WTC11 (cell line): ENCODE results near the gene PTPRT. TPM values are rescaled to one million over a fixed set of nuclear protein-coding genes. Genes with fewer than 3 reads are reported as not detected.

Experiments
- ATAC-seq: fragments of 200-7000 bp; cut with Tn5 transposase; 2 replicates; pipeline ENCODE4 v1.10.0; 2021; ENCODE audit warnings: mild to moderate bottlenecking, moderate library complexity
- CTCF ChIA-PET: fragments of 300-600 bp; sonication (Branson Sonifier 250); formaldehyde crosslinking; loops from one replicate; lab custom pipeline; 2021; ENCODE audit warnings: antibody characterized with exemption; lab: Charles Lee
- POLR2A ChIA-PET: fragments of 350-600 bp; sonication (Branson Sonifier 250); formaldehyde crosslinking; loops from one replicate; lab custom pipeline; 2021; ENCODE audit warnings: antibody characterized with exemption; lab: Charles Lee
- DNase-seq: peaks from one replicate; pipeline ENCODE4 v3.0.0; 2021; ENCODE audit warnings: low spot score
- H3K27ac Mint-ChIP-seq: 2 replicates; pipeline ENCODE4 v1.8.0; 2021; ENCODE audit warnings: mixed read lengths
- H3K27me3 Mint-ChIP-seq: 2 replicates; pipeline ENCODE4 v1.8.0; 2021; ENCODE audit warnings: low read depth, mild to moderate bottlenecking, moderate library complexity, mixed read lengths
- H3K36me3 Mint-ChIP-seq: 2 replicates; pipeline ENCODE4 v1.8.0; 2021; ENCODE audit warnings: mixed read lengths
- H3K4me1 Mint-ChIP-seq: 2 replicates; pipeline ENCODE4 v1.8.0; 2022; ENCODE audit warnings: mixed read lengths
- H3K4me3 Mint-ChIP-seq: 2 replicates; pipeline ENCODE4 v1.8.0; 2021; ENCODE audit warnings: mild to moderate bottlenecking, moderate library complexity, mixed read lengths
- H3K9me3 Mint-ChIP-seq: 2 replicates; pipeline ENCODE4 v1.8.0; 2021; ENCODE audit warnings: mixed read lengths
- ATF3 ChIP-seq: sonication (generic); formaldehyde crosslinking; conservative IDR thresholded peaks from 2 replicates; pipeline ENCODE4 v1.8.1; 2022; ENCODE audit warnings: mild to moderate bottlenecking, missing genetic modification reagents
- E2F1 ChIP-seq: sonication (generic); formaldehyde crosslinking; IDR thresholded peaks from 2 replicates; pipeline ENCODE4 v1.8.0; 2022; ENCODE audit warnings: mild to moderate bottlenecking, missing genetic modification reagents
- E2F5 ChIP-seq: sonication (generic); formaldehyde crosslinking; IDR thresholded peaks from 2 replicates; pipeline ENCODE4 v1.8.1; 2022; ENCODE audit warnings: mild to moderate bottlenecking, moderate library complexity, missing genetic modification reagents
- ESRRA ChIP-seq: sonication (generic); formaldehyde crosslinking; IDR thresholded peaks from 2 replicates; pipeline ENCODE4 v1.8.1; 2022; ENCODE audit warnings: mild to moderate bottlenecking, missing genetic modification reagents, borderline replicate concordance
- GRHL2 ChIP-seq: fragments of 250-450 bp; sonication (Bioruptor Pico); IDR thresholded peaks from 2 replicates; pipeline ENCODE4 v1.8.0; 2022; ENCODE audit warnings: mild to moderate bottlenecking, moderate library complexity; ENCODE audit not compliant: insufficient replicate concordance, severe bottlenecking
- GTF2I ChIP-seq: fragments of 250-450 bp; sonication (Bioruptor Pico); conservative IDR thresholded peaks from 2 replicates; pipeline ENCODE4 v1.4.0; 2021; ENCODE audit warnings: mild to moderate bottlenecking
- HMGXB4 ChIP-seq: sonication (generic); formaldehyde crosslinking; IDR thresholded peaks from 2 replicates; pipeline ENCODE4 v1.8.1; 2023; ENCODE audit warnings: mild to moderate bottlenecking, moderate library complexity, missing genetic modification reagents
- MXD4 ChIP-seq: fragments of 250-450 bp; sonication (Bioruptor Pico); IDR thresholded peaks from 2 replicates; pipeline ENCODE4 v1.8.0; 2021; ENCODE audit warnings: mild to moderate bottlenecking, moderate library complexity, borderline replicate concordance
- NFYB ChIP-seq: sonication (generic); formaldehyde crosslinking; conservative IDR thresholded peaks from 2 replicates; pipeline ENCODE4 v1.8.0; 2022; ENCODE audit warnings: low read depth, missing genetic modification reagents
- NR3C1 ChIP-seq: sonication (generic); formaldehyde crosslinking; conservative IDR thresholded peaks from 2 replicates; pipeline ENCODE4 v1.8.1; 2023; ENCODE audit warnings: low read depth, mild to moderate bottlenecking, missing genetic modification reagents
- PREB ChIP-seq: sonication (generic); formaldehyde crosslinking; IDR thresholded peaks from 2 replicates; pipeline ENCODE4 v1.8.1; 2022; ENCODE audit warnings: mild to moderate bottlenecking, missing genetic modification reagents, moderate library complexity, borderline replicate concordance
- PRRX2 ChIP-seq: fragments of 250-450 bp; sonication (Bioruptor Pico); IDR thresholded peaks from 2 replicates; pipeline ENCODE4 v1.8.0; 2021; ENCODE audit warnings: mild to moderate bottlenecking
- RORB ChIP-seq: fragments of 250-450 bp; sonication (Bioruptor Pico); IDR thresholded peaks from 2 replicates; pipeline ENCODE4 v1.9.0; 2021; ENCODE audit warnings: mild to moderate bottlenecking
- SOX15 ChIP-seq: fragments of 250-450 bp; sonication (Bioruptor Pico); IDR thresholded peaks from 2 replicates; pipeline ENCODE4 v1.9.0; 2021; ENCODE audit warnings: mild to moderate bottlenecking
- ZNF263 ChIP-seq: sonication (generic); formaldehyde crosslinking; IDR thresholded peaks from 2 replicates; pipeline ENCODE4 v1.8.1; 2022; ENCODE audit warnings: low read depth, mild to moderate bottlenecking, moderate library complexity, missing genetic modification reagents
- ZSCAN18 ChIP-seq: fragments of 250-450 bp; sonication (Bioruptor Pico); IDR thresholded peaks from 2 replicates; pipeline ENCODE4 v2.1.2; 2022; ENCODE audit warnings: mild to moderate bottlenecking, moderate library complexity
- total RNA-seq: library from RNA; stranded (reverse); gene quantifications from 3 replicates; pipeline ENCODE4 v1.2.3, GENCODE V29; 2021

The PTPRT gene
- total RNA-seq, 1 experiment from 2014 or later = 1.1 TPM

- TF ChIP-seq E2F5 = no peak
- no peak for TF ChIP-seq NR3C1
- no peak for TF ChIP-seq E2F1
- no peak for TF ChIP-seq ESRRA (CRISPR knock-in tag)
- TF ChIP-seq GRHL2 = no peak
Measured at GRCh38 chr20:42419814-42420532, 769.7 kb downstream of the PTPRT start (continued).

GRCh38 chr20:42406826-42407225, 782.9 kb downstream of the PTPRT start:
- peaks cover 16% of the 10 kb centered on the region for H3K4me1 Mint-ChIP-seq
- H3K27ac Mint-ChIP-seq = no peak overlapping the region
- ChIA-PET CTCF (no interaction called here), POLR2A (no interaction called here)
- H3K4me3 Mint-ChIP-seq = no peak overlapping the region
- H3K9me3 Mint-ChIP-seq = peaks cover under 1% of the 10 kb centered on the region; the same call in 1 of the 2 replicates
- peaks cover under 1% of the 10 kb centered on the region; the same call in 1 of the 2 replicates for H3K27me3 Mint-ChIP-seq
- no peak for ATAC-seq
- DNase-seq = no peak
- no peak for TF ChIP-seq ZNF263 (CRISPR knock-in tag)
- no peak for TF ChIP-seq MXD4 (CRISPR knock-in tag)
- no peak for TF ChIP-seq SOX15
- no peak for TF ChIP-seq ZSCAN18 (CRISPR knock-in tag)
- TF ChIP-seq ATF3 = no peak
- no peak for TF ChIP-seq NFYB (CRISPR knock-in tag)
- TF ChIP-seq E2F5 = no peak
- no peak for TF ChIP-seq RORB (CRISPR knock-in tag)
- TF ChIP-seq PRRX2 (CRISPR knock-in tag) = no peak
- no peak for TF ChIP-seq GTF2I (CRISPR knock-in tag)
- TF ChIP-seq PREB = no peak
- TF ChIP-seq HMGXB4 (CRISPR knock-in tag) = no peak
- H3K36me3 Mint-ChIP-seq = no peaks in the 10 kb centered on the region
